Fibroblast of villous mesenchyme (primary cell): Measurements from ENCODE around the gene CPSF4L. TPM values are rescaled to one million over a fixed set of nuclear protein-coding genes. Genes with fewer than 3 reads are reported as not detected.

ENCODE experiments used
- DNase-seq: peaks from one replicate; pipeline ENCODE4 v3.0.0-alpha.2; 2010; ENCODE audit warnings: low read depth
- H3K4me3 ChIP-seq: 2 replicates; pipeline ENCODE4 v1.5.1; 2011; ENCODE audit warnings: low read depth, mild to moderate bottlenecking, low read length
- total RNA-seq: library from RNA; depleted of rRNA; stranded (reverse); fragments of >200 nt; gene quantifications from 2 replicates; pipeline ENCODE4 v1.2.3, GENCODE V29; 2012
- TF ChIP-seq, protein P1 (sequence below): IDR thresholded peaks from 2 replicates; pipeline ENCODE4 v1.5.1; 2012; ENCODE audit warnings: low read depth, mild to moderate bottlenecking, low read length; ENCODE audit not compliant: insufficient read depth

CPSF4L gene
- total RNA-seq, 1 donor: not detected

GRCh38 chr17:73297934-73298861 is 36.5 kb upstream of the CPSF4L start:
- TF ChIP-seq, protein P1, sequence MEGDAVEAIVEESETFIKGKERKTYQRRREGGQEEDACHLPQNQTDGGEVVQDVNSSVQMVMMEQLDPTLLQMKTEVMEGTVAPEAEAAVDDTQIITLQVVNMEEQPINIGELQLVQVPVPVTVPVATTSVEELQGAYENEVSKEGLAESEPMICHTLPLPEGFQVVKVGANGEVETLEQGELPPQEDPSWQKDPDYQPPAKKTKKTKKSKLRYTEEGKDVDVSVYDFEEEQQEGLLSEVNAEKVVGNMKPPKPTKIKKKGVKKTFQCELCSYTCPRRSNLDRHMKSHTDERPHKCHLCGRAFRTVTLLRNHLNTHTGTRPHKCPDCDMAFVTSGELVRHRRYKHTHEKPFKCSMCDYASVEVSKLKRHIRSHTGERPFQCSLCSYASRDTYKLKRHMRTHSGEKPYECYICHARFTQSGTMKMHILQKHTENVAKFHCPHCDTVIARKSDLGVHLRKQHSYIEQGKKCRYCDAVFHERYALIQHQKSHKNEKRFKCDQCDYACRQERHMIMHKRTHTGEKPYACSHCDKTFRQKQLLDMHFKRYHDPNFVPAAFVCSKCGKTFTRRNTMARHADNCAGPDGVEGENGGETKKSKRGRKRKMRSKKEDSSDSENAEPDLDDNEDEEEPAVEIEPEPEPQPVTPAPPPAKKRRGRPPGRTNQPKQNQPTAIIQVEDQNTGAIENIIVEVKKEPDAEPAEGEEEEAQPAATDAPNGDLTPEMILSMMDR: no peak
- no peak overlapping the region for H3K4me3 ChIP-seq
- DNase-seq: no peak

GRCh38 chr17:73293480-73293911 is 31.8 kb upstream of the CPSF4L start:
- TF ChIP-seq, protein P1: no peak
- no peak overlapping the region for H3K4me3 ChIP-seq
- DNase-seq: peak; percentile 90

DNA sequence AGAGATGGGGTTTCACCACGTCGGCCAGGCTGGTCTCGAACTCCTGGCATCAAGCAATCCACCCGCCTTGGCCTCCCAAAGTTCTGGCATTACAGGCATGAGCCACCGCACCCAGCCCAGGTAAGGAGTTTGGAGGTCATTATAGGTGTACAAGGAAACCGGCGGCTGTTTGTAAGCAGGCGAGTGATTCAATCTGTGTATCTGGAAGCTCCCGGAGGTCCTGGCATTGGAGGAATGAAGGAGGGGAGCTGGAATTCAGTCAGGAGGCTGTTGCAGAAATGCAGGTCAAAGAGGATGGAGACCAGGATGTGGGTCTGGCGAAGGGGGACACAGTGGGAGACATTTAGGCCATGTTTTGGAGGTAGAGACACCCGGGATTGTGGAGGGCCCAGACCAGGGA is 31.4 kb upstream of the CPSF4L start:
- DNase-seq: no peak
- no peak overlapping the region for H3K4me3 ChIP-seq
- TF ChIP-seq, protein P1: no peak

GRCh38 chr17:73292031-73292531 is 30.4 kb upstream of the CPSF4L start:
- TF ChIP-seq, protein P1: no peak
- DNase-seq: no peak
- H3K4me3 ChIP-seq: peak overlapping the region; percentile 6

DNA sequence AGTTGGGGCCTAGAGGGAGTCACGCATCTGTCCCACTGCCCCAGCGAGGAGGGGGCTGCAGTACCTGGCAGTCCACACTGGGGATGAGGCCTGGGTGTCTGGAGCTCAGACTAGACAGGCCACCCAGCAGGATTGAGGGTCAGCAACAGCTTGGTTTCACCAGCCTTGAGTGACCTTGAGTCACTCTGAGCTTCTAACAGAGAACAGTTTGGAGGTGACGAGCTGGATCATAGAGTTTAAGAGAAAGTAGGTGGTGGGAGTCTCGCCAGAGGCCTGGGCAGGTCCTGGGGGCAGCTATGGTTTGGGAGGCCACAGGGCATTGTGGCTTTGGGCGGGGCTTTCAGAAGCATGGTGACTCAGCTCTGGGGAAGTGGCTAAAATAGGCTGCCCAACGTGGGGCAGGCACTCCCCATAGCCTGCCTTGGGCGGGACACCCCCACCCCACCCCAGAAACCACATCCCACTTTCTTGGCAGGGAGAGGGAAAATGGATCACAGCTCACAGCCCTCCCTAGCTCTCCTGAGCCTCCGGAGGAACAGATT is 29.7 kb upstream of the CPSF4L start:
- TF ChIP-seq, protein P1: no peak
- peak overlapping the region; percentile 27 for H3K4me3 ChIP-seq

DNA sequence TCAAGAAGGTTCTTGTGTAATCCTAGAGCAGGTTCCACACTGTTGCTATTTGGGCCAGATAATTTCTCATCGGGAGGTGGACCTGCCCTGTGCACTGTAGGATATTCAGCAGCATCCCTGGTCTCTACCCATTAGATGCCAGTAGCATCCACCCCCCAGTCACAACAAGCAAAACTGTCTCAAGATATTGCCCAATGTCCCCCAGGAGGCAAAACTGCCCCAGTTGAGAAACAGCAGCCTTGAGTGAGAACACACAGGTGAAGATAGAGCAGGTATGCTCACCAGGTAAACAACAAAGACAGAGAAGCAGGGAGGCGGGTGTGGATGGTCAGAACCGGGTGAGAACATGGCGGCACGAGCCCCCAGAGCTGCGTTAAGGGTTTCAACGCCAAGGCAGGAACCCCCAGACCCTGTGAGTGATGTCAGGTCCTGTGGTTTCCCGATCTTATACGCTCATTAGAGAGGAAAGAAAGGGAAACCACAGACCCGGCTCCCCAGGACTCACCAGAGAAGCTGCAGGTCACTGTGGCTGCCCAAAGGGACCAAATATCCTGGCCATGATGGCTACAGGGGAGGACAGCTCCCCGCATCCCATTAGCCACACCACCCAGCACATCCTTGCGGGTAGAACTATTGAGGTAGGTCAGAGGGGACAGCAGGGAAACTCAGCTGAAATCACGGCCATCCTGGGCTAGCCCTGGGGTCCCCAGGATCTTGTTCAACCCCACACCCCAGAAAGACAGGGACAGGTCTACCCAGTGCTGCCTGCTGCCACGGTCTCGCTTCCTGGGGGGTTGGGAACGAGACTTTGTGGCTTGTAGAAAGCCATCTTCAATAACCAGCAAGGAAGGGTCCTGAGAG is 28.9 kb upstream of the CPSF4L start:
- no peak for DNase-seq
- H3K4me3 ChIP-seq: no peak overlapping the region

More for the DNA sequence above, 29.7 kb upstream of the CPSF4L start:
- DNase-seq: peak; percentile 87

More for the DNA sequence above, 28.9 kb upstream of the CPSF4L start:
- TF ChIP-seq, protein P1: no peak
